Neural cell (in vitro differentiated cells): ENCODE results near the gene BEND7. TPM values are rescaled to one million over a fixed set of nuclear protein-coding genes. Genes with fewer than 3 reads are reported as not detected.

ENCODE experiments used
- H2AFZ ChIP-seq: fragments of 200-600, 300-800 bp; sonication (generic), shearing (Covaris generic); 2 replicates; pipeline ENCODE4 v1.6.0; 2014; ENCODE audit warnings: low read depth, mild to moderate bottlenecking, antibody characterized with exemption, low read length, moderate library complexity
- H3F3A ChIP-seq: fragments of 200-600 bp; shearing (Covaris generic); 2 replicates; pipeline ENCODE4 v1.6.1; 2016; ENCODE audit warnings: mild to moderate bottlenecking, moderate library complexity, mixed read lengths, antibody characterized with exemption, low read length; ENCODE audit not compliant: insufficient read depth, poor library complexity, severe bottlenecking
- H3K27ac ChIP-seq: fragments of 200-600, 300-800 bp; sonication (generic), shearing (Covaris generic); 2 replicates; pipeline ENCODE4 v1.5.1; 2014; ENCODE audit warnings: mild to moderate bottlenecking, low read length, moderate library complexity
- H3K27me3 ChIP-seq: fragments of 300-800, 200-600 bp; sonication (generic), shearing (Covaris generic); 2 replicates; pipeline ENCODE4 v1.6.0; 2014; ENCODE audit warnings: mild to moderate bottlenecking, low read depth, low read length, moderate library complexity; ENCODE audit not compliant: insufficient read depth
- H3K36me3 ChIP-seq: fragments of 300-800, 200-600 bp; sonication (generic), shearing (Covaris generic); 2 replicates; pipeline ENCODE4 v1.5.1; 2014; ENCODE audit warnings: mild to moderate bottlenecking, antibody characterized with exemption, low read length, moderate library complexity; ENCODE audit not compliant: insufficient read depth
- H3K4me2 ChIP-seq: fragments of 300-800, 200-600 bp; sonication (generic), shearing (Covaris generic); 2 replicates; pipeline ENCODE4 v1.6.0; 2014; ENCODE audit warnings: mild to moderate bottlenecking, low read length
- H3K4me3 ChIP-seq: fragments of 300-800, 200-600 bp; sonication (generic), shearing (Covaris generic); 2 replicates; pipeline ENCODE4 v1.5.1; 2014; ENCODE audit warnings: mild to moderate bottlenecking, low read length, moderate library complexity
- H3K79me2 ChIP-seq: fragments of 200-600 bp; shearing (Covaris generic); replicated peaks from 2 replicates; pipeline ENCODE4 v1.6.0; 2014; ENCODE audit warnings: mild to moderate bottlenecking, low read length, moderate library complexity; ENCODE audit not compliant: insufficient read depth
- H3K9ac ChIP-seq: fragments of 300-800, 200-600 bp; sonication (generic), shearing (Covaris generic); 2 replicates; pipeline ENCODE4 v1.6.1; 2016; ENCODE audit warnings: mild to moderate bottlenecking, low read length, mixed read lengths
- H3K9me2 ChIP-seq: fragments of 200-600 bp; shearing (Covaris generic); 2 replicates; pipeline ENCODE4 v1.6.1; 2016; ENCODE audit warnings: mild to moderate bottlenecking, low read length, mixed read lengths; ENCODE audit not compliant: insufficient read depth
- H3K9me3 ChIP-seq: fragments of 200-600, 300-800 bp; sonication (generic), shearing (Covaris generic); 2 replicates; pipeline ENCODE4 v1.6.1; 2016; ENCODE audit warnings: mild to moderate bottlenecking, mixed run types, low read length, moderate library complexity, mixed read lengths
- H4K20me1 ChIP-seq: fragments of 200-600 bp; shearing (Covaris generic); 2 replicates; pipeline ENCODE4 v1.6.1; 2016; ENCODE audit warnings: mild to moderate bottlenecking, mixed run types; ENCODE audit not compliant: insufficient read depth
- CTCF ChIP-seq: fragments of 450-650 bp; IDR thresholded peaks from 2 replicates; pipeline ENCODE4 v1.5.1; 2014; ENCODE audit warnings: antibody characterized with exemption, mild to moderate bottlenecking, moderate library complexity; ENCODE audit not compliant: poor library complexity, severe bottlenecking
- EP300 ChIP-seq: fragments of 450-650 bp; conservative IDR thresholded peaks from 2 replicates; pipeline ENCODE4 v1.6.1; 2014; ENCODE audit warnings: antibody characterized with exemption, mild to moderate bottlenecking, moderate library complexity; ENCODE audit not compliant: poor library complexity, severe bottlenecking
- EZH2 ChIP-seq: fragments of 200-600, 300-800 bp; shearing (Covaris generic), sonication (generic); IDR thresholded peaks from 2 replicates; pipeline ENCODE4 v1.6.1; 2014; ENCODE audit warnings: antibody characterized with exemption, low read length, borderline replicate concordance, mild to moderate bottlenecking; ENCODE audit not compliant: insufficient read depth, poor library complexity, severe bottlenecking
- MXI1 ChIP-seq: fragments of 450-650 bp; conservative IDR thresholded peaks from 2 replicates; pipeline ENCODE4 v1.6.1; 2014; ENCODE audit warnings: antibody characterized with exemption, mild to moderate bottlenecking; ENCODE audit not compliant: poor library complexity, severe bottlenecking
- POLR2AphosphoS5 ChIP-seq: IDR thresholded peaks from 2 replicates; pipeline ENCODE4 v1.6.1; 2012
- RAD21 ChIP-seq: fragments of 450-650 bp; conservative IDR thresholded peaks from 2 replicates; pipeline ENCODE4 v1.6.1; 2014; ENCODE audit warnings: antibody characterized with exemption, mild to moderate bottlenecking, moderate library complexity
- REST ChIP-seq: IDR thresholded peaks from 2 replicates; pipeline ENCODE4 v1.6.1; 2012; ENCODE audit warnings: borderline replicate concordance
- SMC3 ChIP-seq: fragments of 450-650 bp; conservative IDR thresholded peaks from 2 replicates; pipeline ENCODE4 v1.6.1; 2014; ENCODE audit warnings: antibody characterized with exemption, mild to moderate bottlenecking, moderate library complexity; ENCODE audit not compliant: poor library complexity
- TAF1 ChIP-seq: IDR thresholded peaks from 2 replicates; pipeline ENCODE4 v1.6.1; 2012; ENCODE audit warnings: low read depth
- polyA plus RNA-seq: library from polyadenylated mRNA; depleted of rRNA; stranded (reverse); fragments of >200 nt; gene quantifications from 2 replicates; pipeline ENCODE4 v1.2.3, GENCODE V29; 2014

Gene BEND7
- polyA plus RNA-seq, 1 donor from 2014 or later = 5.1 TPM

GRCh38 chr10:13421382-13421917, 107.4 kb downstream of the BEND7 start:
- H3K27me3 ChIP-seq = no peaks in the 10 kb centered on the region
- H3K4me3 ChIP-seq = no peak overlapping the region
- H3K36me3 ChIP-seq = no peaks in the 10 kb centered on the region
- no peak overlapping the region for H3K4me2 ChIP-seq
- no peak overlapping the region for H2AFZ ChIP-seq
- H4K20me1 ChIP-seq = no peaks in the 10 kb centered on the region
- H3K79me2 ChIP-seq = no peaks in the 10 kb centered on the region
- H3K9me3 ChIP-seq = no peaks in the 10 kb centered on the region
- H3K9me2 ChIP-seq = no peaks in the 10 kb centered on the region
- H3K27ac ChIP-seq = no peak overlapping the region
- no peak for TF ChIP-seq TAF1
- no peaks in the 10 kb centered on the region for H3F3A ChIP-seq
- no peak overlapping the region for H3K9ac ChIP-seq

GRCh38 chr10:13420532-13421307, 108.1 kb downstream of the BEND7 start:
- Histone ChIP-seq H3K27me3 (no peaks in the 10 kb centered on the region), H4K20me1 (no peaks in the 10 kb centered on the region), H3K9me2 (no peaks in the 10 kb centered on the region), H3K9ac (no peak overlapping the region), H3K79me2 (no peaks in the 10 kb centered on the region), H3K9me3 (no peaks in the 10 kb centered on the region), H3F3A (no peaks in the 10 kb centered on the region), H3K27ac (no peak overlapping the region), H3K4me2 (no peak overlapping the region), H2AFZ (no peak overlapping the region), H3K36me3 (no peaks in the 10 kb centered on the region), H3K4me3 (no peak overlapping the region)
- TF ChIP-seq EP300 (no peak), MXI1 (no peak), SMC3 (no peak), EZH2 (no peak), POLR2AphosphoS5 (no peak), TAF1 (no peak), RAD21 (no peak), REST (no peak), CTCF (no peak)
